ENCODE data around the gene MRPS27.

DNA sequence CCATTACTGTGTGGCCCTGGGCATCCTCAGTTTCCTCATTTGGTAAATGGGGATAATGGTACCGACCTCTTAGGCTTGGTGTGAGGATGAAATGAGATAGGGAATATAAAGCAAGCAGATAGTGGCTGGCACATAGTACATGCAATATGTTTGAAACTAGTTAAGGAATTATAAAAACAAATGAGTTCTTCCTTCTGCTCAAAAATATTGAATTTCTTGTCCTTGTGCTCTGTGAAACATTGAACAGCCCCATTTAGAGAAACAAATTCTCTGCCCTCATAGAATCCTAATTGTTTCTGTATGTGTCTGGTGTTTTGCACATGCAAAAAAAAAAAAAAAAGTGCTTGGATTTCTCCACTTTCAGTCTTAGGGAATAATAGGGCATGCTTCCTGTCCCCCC lies 39.8 kb upstream of the MRPS27 start:
- TF ChIP-seq, protein P1, sequence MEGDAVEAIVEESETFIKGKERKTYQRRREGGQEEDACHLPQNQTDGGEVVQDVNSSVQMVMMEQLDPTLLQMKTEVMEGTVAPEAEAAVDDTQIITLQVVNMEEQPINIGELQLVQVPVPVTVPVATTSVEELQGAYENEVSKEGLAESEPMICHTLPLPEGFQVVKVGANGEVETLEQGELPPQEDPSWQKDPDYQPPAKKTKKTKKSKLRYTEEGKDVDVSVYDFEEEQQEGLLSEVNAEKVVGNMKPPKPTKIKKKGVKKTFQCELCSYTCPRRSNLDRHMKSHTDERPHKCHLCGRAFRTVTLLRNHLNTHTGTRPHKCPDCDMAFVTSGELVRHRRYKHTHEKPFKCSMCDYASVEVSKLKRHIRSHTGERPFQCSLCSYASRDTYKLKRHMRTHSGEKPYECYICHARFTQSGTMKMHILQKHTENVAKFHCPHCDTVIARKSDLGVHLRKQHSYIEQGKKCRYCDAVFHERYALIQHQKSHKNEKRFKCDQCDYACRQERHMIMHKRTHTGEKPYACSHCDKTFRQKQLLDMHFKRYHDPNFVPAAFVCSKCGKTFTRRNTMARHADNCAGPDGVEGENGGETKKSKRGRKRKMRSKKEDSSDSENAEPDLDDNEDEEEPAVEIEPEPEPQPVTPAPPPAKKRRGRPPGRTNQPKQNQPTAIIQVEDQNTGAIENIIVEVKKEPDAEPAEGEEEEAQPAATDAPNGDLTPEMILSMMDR (IDR thresholded peaks at IDR 0.05; ENCODE audit: low read depth, low read length, missing input control), result no peak
- TF ChIP-seq, protein P2, sequence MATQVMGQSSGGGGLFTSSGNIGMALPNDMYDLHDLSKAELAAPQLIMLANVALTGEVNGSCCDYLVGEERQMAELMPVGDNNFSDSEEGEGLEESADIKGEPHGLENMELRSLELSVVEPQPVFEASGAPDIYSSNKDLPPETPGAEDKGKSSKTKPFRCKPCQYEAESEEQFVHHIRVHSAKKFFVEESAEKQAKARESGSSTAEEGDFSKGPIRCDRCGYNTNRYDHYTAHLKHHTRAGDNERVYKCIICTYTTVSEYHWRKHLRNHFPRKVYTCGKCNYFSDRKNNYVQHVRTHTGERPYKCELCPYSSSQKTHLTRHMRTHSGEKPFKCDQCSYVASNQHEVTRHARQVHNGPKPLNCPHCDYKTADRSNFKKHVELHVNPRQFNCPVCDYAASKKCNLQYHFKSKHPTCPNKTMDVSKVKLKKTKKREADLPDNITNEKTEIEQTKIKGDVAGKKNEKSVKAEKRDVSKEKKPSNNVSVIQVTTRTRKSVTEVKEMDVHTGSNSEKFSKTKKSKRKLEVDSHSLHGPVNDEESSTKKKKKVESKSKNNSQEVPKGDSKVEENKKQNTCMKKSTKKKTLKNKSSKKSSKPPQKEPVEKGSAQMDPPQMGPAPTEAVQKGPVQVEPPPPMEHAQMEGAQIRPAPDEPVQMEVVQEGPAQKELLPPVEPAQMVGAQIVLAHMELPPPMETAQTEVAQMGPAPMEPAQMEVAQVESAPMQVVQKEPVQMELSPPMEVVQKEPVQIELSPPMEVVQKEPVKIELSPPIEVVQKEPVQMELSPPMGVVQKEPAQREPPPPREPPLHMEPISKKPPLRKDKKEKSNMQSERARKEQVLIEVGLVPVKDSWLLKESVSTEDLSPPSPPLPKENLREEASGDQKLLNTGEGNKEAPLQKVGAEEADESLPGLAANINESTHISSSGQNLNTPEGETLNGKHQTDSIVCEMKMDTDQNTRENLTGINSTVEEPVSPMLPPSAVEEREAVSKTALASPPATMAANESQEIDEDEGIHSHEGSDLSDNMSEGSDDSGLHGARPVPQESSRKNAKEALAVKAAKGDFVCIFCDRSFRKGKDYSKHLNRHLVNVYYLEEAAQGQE (IDR thresholded peaks at IDR 0.05), result no peak
- TF ChIP-seq, protein P3, sequence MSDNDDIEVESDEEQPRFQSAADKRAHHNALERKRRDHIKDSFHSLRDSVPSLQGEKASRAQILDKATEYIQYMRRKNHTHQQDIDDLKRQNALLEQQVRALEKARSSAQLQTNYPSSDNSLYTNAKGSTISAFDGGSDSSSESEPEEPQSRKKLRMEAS (IDR thresholded peaks at IDR 0.05), result no peak
- TF ChIP-seq, protein P4, sequence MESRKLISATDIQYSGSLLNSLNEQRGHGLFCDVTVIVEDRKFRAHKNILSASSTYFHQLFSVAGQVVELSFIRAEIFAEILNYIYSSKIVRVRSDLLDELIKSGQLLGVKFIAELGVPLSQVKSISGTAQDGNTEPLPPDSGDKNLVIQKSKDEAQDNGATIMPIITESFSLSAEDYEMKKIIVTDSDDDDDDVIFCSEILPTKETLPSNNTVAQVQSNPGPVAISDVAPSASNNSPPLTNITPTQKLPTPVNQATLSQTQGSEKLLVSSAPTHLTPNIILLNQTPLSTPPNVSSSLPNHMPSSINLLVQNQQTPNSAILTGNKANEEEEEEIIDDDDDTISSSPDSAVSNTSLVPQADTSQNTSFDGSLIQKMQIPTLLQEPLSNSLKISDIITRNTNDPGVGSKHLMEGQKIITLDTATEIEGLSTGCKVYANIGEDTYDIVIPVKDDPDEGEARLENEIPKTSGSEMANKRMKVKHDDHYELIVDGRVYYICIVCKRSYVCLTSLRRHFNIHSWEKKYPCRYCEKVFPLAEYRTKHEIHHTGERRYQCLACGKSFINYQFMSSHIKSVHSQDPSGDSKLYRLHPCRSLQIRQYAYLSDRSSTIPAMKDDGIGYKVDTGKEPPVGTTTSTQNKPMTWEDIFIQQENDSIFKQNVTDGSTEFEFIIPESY (IDR thresholded peaks at IDR 0.05), result no peak

All from liver (tissue), 2 donors.